Peyer's patch (tissue), 4 donors: ENCODE data around the gene COQ4.

Experiments used
- POLR2A ChIP-seq, 2 donors: fragments of 450-650 bp; IDR thresholded peaks; one replicate each; pipeline ENCODE4 v1.5.1; 2017; ENCODE audit warnings: antibody characterized with exemption in 2 of 2, mild to moderate bottlenecking in 2 of 2, moderate library complexity in 2 of 2
- TF ChIP-seq, protein P1 (sequence below), 6 experiments: fragments of 450-650 bp in 4 of 6; fragments of 200-600 bp in 2 of 6; sonication (generic) in 1 of 6; IDR thresholded peaks; one replicate each; pipeline ENCODE4 v1.5.1; 2017 to 2019; ENCODE audit warnings: antibody characterized with exemption in 6 of 6, mild to moderate bottlenecking in 3 of 6, moderate library complexity in 1 of 6

DNA sequence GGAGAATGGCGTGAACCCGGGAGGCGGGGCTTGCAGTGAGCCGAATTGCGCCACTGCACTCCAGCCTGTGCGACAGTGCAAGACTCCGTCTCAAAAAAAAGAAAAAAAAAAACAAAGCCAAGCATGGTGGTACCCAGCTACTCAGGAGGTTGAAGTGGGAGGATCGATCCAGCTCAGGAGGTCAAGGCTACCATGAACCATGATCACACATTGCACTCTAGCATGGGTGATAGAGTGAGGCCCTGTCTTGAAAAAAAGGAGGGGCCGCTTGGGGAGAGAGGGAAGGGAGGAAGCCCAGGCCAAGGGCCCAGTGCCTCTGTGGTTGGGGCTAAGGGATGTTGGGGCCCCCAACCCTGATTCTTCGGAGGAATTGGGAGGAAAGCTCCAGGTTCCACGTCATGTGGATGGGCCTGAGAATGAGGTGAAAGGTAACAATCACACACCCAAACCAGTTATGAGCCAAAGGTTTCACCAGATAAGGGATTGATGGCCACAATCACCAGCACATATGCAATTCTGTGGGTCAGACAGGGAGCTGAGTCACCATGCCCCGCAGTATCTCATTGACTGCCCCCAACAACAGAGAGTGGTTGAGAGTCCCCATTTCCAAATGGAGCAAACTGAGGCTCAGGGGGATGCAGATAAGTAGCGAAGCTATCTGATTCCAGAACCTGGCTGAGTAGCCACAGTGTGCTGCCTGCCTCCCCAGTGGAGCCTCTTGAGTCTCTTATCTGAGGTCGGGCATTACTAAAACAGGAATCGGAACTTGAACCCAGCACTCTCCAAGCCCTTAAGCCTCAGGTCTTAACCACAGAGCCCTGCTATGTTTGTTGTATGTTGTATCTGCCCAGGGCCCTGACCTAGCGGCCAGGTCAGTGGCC is 26.1 kb upstream of the COQ4 start:
- TF ChIP-seq, protein P1, sequence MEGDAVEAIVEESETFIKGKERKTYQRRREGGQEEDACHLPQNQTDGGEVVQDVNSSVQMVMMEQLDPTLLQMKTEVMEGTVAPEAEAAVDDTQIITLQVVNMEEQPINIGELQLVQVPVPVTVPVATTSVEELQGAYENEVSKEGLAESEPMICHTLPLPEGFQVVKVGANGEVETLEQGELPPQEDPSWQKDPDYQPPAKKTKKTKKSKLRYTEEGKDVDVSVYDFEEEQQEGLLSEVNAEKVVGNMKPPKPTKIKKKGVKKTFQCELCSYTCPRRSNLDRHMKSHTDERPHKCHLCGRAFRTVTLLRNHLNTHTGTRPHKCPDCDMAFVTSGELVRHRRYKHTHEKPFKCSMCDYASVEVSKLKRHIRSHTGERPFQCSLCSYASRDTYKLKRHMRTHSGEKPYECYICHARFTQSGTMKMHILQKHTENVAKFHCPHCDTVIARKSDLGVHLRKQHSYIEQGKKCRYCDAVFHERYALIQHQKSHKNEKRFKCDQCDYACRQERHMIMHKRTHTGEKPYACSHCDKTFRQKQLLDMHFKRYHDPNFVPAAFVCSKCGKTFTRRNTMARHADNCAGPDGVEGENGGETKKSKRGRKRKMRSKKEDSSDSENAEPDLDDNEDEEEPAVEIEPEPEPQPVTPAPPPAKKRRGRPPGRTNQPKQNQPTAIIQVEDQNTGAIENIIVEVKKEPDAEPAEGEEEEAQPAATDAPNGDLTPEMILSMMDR (IDR thresholded peaks at IDR 0.05): no peak
- TF ChIP-seq POLR2A (IDR thresholded peaks at IDR 0.05): peak in 1 of 2 donors; percentile 32
